Thymus (tissue), 11 donors: Measurements from ENCODE around the gene MOCS3. TPM values are rescaled to one million over a fixed set of nuclear protein-coding genes. Genes with fewer than 3 reads are reported as not detected.

Source experiments
- DNase-seq, 9 donors: peaks; one replicate each; pipeline ENCODE4 v3.0.0-alpha.2; 2013; ENCODE audit warnings: low spot score in 9 of 9, low read depth in 6 of 9, missing footprints in 1 of 9
- H3K27ac ChIP-seq, 2 donors: one replicate each; pipeline ENCODE4 v1.5.1; 2013; ENCODE audit warnings: control low read depth in 1 of 2, low read depth in 1 of 2, low read length in 1 of 2, mild to moderate bottlenecking in 1 of 2, moderate library complexity in 1 of 2
- H3K27me3 ChIP-seq, 2 donors: one replicate each; pipeline ENCODE4 v1.5.1; 2013; ENCODE audit warnings: low read length in 1 of 2; ENCODE audit not compliant: control insufficient read depth in 2 of 2, insufficient read depth in 1 of 2
- H3K36me3 ChIP-seq, 2 donors: one replicate each; pipeline ENCODE4 v1.5.1; 2013; ENCODE audit warnings: low read length in 1 of 2, mild to moderate bottlenecking in 1 of 2, moderate library complexity in 1 of 2; ENCODE audit not compliant: control insufficient read depth in 2 of 2, insufficient read depth in 2 of 2
- H3K4me1 ChIP-seq, 2 donors: one replicate each; pipeline ENCODE4 v1.5.1; 2013; ENCODE audit warnings: low read length in 2 of 2; ENCODE audit not compliant: control insufficient read depth in 2 of 2, insufficient read depth in 2 of 2
- H3K4me3 ChIP-seq, 2 donors: one replicate each; pipeline ENCODE4 v1.5.1; 2013; ENCODE audit warnings: low read length in 2 of 2, control low read depth in 1 of 2, mild to moderate bottlenecking in 1 of 2
- H3K9me3 ChIP-seq, 2 donors: one replicate each; pipeline ENCODE4 v1.5.1; 2013; ENCODE audit warnings: low read length in 1 of 2, mild to moderate bottlenecking in 1 of 2; ENCODE audit not compliant: control insufficient read depth in 2 of 2, insufficient read depth in 1 of 2
- WGBS: extraction: QIAGEN DNeasy Blood & Tissue Kit; methylation state at CpG from one replicate; pipeline ENCODE4 v1.1.7; 2013; 5-methylcytosine and 5-hydroxymethylcytosine counted together
- polyA plus RNA-seq: library from polyadenylated mRNA; stranded (reverse); fragments of 200-250 nt; gene quantifications from one replicate; pipeline ENCODE4 v1.2.3, GENCODE V29; 2013
- total RNA-seq: library from RNA; stranded (reverse); fragments of 120-200 nt; gene quantifications from one replicate; pipeline ENCODE4 v1.2.4, GENCODE V29; 2013
- donor health status: healthy.

The MOCS3 gene
- total and polyA plus RNA-seq, 2 donors: 3.4 to 3.7 TPM

DNA sequence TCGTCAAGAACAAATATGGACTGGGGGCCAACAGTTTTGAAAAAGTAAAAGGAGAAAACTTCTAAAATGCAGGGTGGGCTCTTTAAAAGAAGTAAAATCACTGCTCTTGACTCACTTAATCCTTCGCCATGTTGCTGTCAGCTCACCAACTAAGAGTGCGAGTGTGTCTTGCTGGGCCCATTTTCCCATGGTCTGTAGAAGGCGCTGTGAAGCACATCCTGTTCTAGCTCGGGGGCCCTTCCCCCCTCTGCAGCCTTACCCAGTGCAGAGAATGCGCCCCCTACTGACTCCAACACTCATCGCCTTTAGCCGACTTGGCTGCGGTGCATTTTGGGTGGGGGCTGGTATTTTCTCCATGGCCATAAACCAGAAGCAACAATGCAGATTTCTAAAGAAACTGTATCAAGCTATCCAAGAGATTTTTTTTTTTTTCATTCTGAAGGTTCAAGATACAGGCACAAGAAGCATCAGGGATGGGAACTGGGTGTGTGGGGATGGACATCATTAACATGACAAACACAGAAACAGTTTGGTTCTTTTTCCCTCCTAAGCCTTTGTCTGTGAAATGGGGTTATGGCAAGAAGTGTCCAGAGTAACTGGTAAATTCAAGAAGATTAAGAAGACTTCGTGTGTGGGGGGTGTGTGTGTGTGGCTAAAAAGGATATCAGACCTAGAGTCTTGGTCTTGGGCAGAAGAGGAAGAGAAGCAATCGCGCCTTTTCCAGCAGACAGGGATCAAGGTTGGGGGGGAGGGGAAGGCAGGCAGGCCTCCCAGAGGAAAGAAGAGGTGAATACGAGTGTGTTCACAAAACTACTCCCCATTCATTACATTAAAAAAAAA is 29.1 kb upstream of the MOCS3 start:
- Histone ChIP-seq H3K4me3 (peak overlapping the region; percentile 70 to 96), H3K27me3 (no peaks in the 10 kb centered on the region), H3K9me3 (no peaks in the 10 kb centered on the region), H3K36me3 (peaks cover 18 to 19% of the 10 kb centered on the region in 2 donors), H3K27ac (peak overlapping the region; percentile 65 to 82), H3K4me1 (peaks cover 15 to 22% of the 10 kb centered on the region in 2 donors)
- DNase-seq: peak; percentile 84 to 98 (median 93)
- 11% methylated on average over 13 of the region's 13 CpGs for WGBS

DNA sequence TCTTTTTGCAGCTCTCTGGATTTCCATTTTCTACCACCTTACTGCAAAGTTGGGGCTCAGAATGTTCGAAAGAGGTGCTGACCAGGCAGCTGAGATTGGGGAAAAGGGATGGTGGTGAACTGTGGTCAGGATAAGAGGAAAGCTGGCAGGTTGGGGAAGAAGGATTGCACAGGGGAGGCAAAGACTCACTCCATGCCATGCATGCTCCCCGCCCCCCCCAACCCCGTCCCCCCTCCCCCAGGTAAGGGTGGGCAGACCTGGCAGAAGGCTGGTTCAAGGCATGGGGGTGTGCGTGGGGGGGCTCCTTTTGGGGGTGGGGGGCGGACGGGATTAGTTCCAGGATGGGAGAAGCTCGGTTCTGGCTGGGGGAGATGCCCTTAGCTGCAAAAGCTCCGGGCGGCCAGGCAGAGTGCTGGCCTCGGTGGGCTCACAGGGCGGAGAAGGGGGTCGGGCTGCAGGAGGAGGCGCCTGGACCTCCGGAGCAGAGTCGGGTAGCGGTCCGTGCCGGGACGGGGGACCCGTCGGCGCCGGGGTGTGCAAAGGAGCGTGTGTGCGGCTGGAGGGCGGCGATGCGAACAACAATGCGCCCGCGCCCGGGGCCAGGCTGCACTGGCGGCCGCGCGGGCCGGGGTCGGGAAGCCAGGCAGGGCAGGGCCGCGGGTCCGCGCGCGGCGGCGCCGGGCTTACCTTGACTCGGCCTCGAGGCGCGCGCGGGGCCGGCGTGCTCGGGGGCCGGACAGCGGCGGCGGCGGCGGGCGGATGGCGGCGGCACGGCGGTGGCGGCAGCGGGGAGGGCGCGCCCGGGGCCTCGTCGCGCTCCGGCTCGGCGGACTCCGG is 28.3 kb upstream of the MOCS3 start:
- H3K27ac ChIP-seq: peak overlapping the region; percentile 82 to 99
- H3K4me1 ChIP-seq: peaks cover 15 to 20% of the 10 kb centered on the region in 2 donors
- peaks cover 15 to 17% of the 10 kb centered on the region in 2 donors for H3K36me3 ChIP-seq

DNA sequence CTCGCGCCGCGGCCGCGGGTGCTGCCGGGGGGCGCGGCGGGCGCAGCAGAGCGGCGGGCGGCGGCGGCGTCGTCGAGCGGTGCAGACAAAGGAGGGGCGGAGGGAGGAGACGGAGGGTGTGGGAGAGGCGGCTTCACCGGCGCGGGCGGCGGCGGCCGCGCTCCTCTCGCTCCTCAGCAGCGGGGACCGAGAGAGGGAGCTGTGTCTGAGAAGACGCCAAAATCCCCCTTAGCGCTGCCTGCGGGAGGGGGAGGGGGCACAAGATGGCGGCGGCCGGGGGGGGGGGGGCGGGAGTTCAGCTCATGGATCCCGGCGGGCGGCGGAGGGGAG is 27.7 kb upstream of the MOCS3 start:
- under 1% methylated on average over 43 of the region's 45 CpGs for WGBS
- H3K27ac ChIP-seq: peak overlapping the region; percentile 92 to 99
- H3K36me3 ChIP-seq: peaks cover 10 to 18% of the 10 kb centered on the region in 2 donors
- no peaks in the 10 kb centered on the region for H3K27me3 ChIP-seq
- H3K4me1 ChIP-seq: peaks cover 15 to 16% of the 10 kb centered on the region in 2 donors
- DNase-seq: no peak
- no peaks in the 10 kb centered on the region for H3K9me3 ChIP-seq
- H3K4me3 ChIP-seq: peak overlapping the region; percentile 51 to 96

More for the DNA sequence above, 28.3 kb upstream of the MOCS3 start:
- Histone ChIP-seq H3K4me3 (peak overlapping the region; percentile 70 to 96), H3K27me3 (no peaks in the 10 kb centered on the region), H3K9me3 (no peaks in the 10 kb centered on the region)
- under 1% methylated on average over 79 of the region's 79 CpGs for WGBS
- peak in 6 of 9 donors; percentile 8 to 43 (median 19) for DNase-seq

DNA sequence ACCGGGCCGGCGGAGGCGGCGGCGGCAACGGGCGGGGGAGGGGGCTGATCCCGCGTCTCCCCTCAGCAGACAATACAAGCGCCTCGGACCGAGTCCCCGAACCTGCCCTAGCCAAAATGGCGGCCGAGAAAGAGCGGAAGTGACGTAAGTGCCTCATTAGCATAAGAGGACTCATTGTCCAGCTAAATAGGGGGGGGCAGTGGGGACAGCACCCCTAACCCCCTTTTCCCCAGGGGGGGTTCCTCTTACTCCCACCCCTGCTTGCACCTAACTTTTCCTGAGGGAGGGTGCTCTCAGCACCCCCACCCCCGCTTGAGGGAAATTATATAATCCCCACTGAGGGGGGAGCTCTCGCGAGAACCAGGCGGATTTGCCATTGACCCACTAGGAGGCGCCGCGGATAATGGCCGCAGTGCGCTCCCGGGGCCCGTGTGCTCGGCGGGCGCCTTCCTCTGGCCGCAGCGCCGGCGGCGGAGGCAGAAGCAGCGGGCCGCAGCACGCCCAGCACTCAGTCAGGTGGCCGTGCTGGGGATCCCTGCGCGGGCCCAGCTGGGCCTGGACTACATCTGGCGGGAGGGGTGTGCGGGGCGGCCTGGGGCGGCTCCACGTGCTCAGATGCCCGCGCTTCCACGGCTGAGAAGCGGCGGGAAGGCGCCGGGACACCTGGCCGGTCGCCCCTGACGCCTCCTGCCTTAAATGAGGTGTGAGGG is 27.2 kb upstream of the MOCS3 start, which contains the start of gene ADNP:
ADNP (minus strand) TSS at position 132 of the 710 bp plus-strand sequence. CDS start 27,441 bp downstream, outside the sequence.
- no peaks in the 10 kb centered on the region for H3K9me3 ChIP-seq
- H3K4me1 ChIP-seq: peaks cover 15 to 16% of the 10 kb centered on the region in 2 donors
- no peaks in the 10 kb centered on the region for H3K27me3 ChIP-seq
- peak; percentile 84 to 97 (median 90) for DNase-seq
- peak within 1 kb of the TSS; percentile 70 to 96 for H3K4me3 ChIP-seq
- peak within 1 kb of the TSS; percentile 92 to 99 for H3K27ac ChIP-seq
- 2% methylated on average over 58 of the region's 58 CpGs for WGBS
- H3K36me3 ChIP-seq: peaks cover 10 to 18% of the 10 kb centered on the region in 2 donors

DNA sequence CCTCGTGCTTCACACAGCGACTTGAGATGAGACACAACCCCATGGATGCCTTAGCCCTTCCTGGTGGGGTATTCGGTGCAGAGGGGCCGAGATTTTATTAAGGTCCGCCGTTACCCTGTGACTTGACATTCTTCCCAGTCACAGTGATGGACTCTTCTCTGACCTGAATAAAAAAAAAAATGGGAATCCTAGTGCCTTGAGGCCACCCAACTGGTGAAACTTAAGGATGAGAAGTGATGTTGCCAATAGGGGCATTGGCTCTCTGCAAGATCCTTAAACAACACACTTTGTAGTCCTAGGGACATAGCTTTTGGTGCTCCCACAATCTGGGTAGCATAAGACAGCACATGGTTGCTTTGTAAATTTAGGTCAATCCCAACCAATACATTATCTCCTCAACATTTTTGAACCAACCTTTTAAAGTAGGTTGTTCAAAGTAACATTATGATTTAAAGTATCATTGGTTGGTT is 26.6 kb upstream of the MOCS3 start:
- peak overlapping the region; percentile 92 to 99 for H3K27ac ChIP-seq
- no peaks in the 10 kb centered on the region for H3K9me3 ChIP-seq
- peaks cover 15 to 16% of the 10 kb centered on the region in 2 donors for H3K4me1 ChIP-seq
- H3K27me3 ChIP-seq: no peaks in the 10 kb centered on the region
- 71% methylated on average over 6 of the region's 6 CpGs for WGBS
- DNase-seq: peak in 2 of 9 donors; percentile 11 to 18
- peak overlapping the region; percentile 51 to 96 for H3K4me3 ChIP-seq
- peaks cover 13 to 21% of the 10 kb centered on the region in 2 donors for H3K36me3 ChIP-seq

DNA sequence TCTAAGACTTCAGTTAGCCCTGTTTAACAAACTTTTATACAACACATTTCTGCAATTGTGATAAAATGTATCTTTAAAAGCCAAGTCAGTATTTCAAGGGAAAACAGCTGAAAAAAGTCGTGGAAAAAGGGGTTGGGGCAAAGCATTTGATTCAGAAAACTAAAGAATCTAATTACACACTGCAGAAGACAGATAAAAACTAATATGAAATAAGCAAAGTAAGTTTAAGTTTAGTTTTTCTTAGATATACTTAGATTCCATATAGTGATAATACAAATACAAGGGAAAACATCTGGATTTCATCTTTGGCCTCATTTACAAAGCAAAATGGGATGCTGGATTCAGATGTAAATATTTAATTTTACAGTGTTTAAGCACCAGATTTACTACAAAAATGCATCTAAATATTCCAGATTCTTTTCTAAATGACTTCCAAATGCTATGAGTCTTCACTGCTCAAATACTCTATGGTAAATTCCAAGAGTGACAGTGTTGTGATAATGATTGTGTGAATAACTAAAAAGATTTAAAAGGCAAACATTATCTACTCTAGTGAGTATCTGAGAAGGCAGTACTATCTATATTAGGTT is 25.8 kb upstream of the MOCS3 start:
- Histone ChIP-seq H3K4me1 (peaks cover 15 to 16% of the 10 kb centered on the region in 2 donors), H3K27ac (no peak overlapping the region), H3K9me3 (no peaks in the 10 kb centered on the region), H3K36me3 (peaks cover 14 to 26% of the 10 kb centered on the region in 2 donors), H3K27me3 (no peaks in the 10 kb centered on the region), H3K4me3 (no peak overlapping the region)
- 94% methylated on average over 1 of the region's 1 CpG for WGBS
- DNase-seq: no peak

DNA sequence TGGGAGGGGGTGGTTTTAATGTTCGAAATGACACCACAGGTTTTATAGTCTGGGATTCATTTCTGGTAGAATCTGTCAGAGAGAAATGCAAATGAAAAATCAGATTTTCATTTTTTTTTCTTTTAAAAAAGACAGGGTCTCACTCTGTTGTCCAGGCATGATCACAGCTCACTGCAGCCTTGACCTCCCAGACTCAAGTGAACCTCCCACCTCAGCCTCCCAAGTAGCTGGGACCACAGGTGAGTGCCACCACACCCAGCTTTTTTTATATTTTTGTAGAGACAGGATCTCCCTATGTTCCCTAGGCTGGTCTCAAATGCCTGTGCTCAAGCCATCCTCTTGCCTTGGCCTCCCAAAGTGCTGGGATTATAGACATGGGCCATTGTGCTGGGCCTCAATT is 25.0 kb upstream of the MOCS3 start:
- no peak overlapping the region for H3K4me3 ChIP-seq
- H3K27me3 ChIP-seq: no peaks in the 10 kb centered on the region
- DNase-seq: no peak
- peaks cover 11 to 26% of the 10 kb centered on the region in 2 donors for H3K36me3 ChIP-seq
- no peaks in the 10 kb centered on the region for H3K9me3 ChIP-seq
- H3K4me1 ChIP-seq: peaks cover 13% of the 10 kb centered on the region in 2 donors
- H3K27ac ChIP-seq: no peak overlapping the region
- WGBS: 98% methylated on average over 1 of the region's 1 CpG

DNA sequence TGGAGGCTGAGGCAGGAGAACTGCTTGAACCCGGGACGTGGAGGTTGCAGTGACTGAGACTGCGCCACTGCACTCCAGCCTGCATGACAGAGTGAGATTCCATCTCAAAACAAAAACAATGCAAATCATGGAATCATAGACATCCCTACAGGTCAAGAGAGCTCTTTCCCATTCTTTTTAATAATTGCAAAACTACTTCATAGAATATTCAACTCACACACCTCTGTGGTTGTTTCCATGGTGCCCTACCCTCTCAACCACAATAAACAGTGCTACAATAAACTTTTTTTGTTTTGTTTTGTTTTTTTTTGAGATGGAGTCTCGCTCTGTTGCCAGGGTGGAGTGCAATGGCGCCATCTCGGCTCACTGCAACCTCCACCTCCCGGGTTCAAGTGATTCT is 15.5 kb upstream of the MOCS3 start:
- Histone ChIP-seq H3K27ac (no peak overlapping the region), H3K27me3 (no peaks in the 10 kb centered on the region), H3K4me3 (no peak overlapping the region), H3K4me1 (no peaks in the 10 kb centered on the region), H3K36me3 (peaks cover 49 to 69% of the 10 kb centered on the region in 2 donors), H3K9me3 (no peaks in the 10 kb centered on the region)
- DNase-seq: no peak
- WGBS: 98% methylated on average over 7 of the region's 7 CpGs
